ENCODE data around the gene PTPN20.

PTPN20 gene

GRCh38 chr10:47033081-47033480, 121.9 kb downstream of the PTPN20 start:
- TF ChIP-seq CTCF (IDR thresholded peaks at IDR 0.05; ENCODE audit: control extremely low read depth, extremely low read depth, low read depth, missing control alignments): no peak
- POLR2A ChIA-PET: no interaction called here
- CTCF ChIA-PET: interaction anchor here (1.2 to 4.3 kb wide), 3 partner anchors 8 to 279 kb away, joined by 3 to 23 read pairs (median 19); no protein-coding TSS in a partner anchor
- DNase-seq (ENCODE audit: extremely low spot score): no peak

- POLR2A ChIA-PET: no interaction called here
- no peak for DNase-seq (ENCODE audit: extremely low spot score)
- no peak for TF ChIP-seq CTCF (IDR thresholded peaks at IDR 0.05; ENCODE audit: control extremely low read depth, extremely low read depth, low read depth, missing control alignments)
- CTCF ChIA-PET: interaction anchor here (3.2 to 4.3 kb wide), 2 partner anchors 9 to 14 kb away, joined by 19 to 23 read pairs; no protein-coding TSS in a partner anchor
These were observed 122.5 kb downstream of the PTPN20 start for GRCh38 chr10:47033541-47034270.

- CTCF ChIA-PET: interaction anchor here (3.2 to 4.3 kb wide), 2 partner anchors 9 to 14 kb away, joined by 19 to 23 read pairs; no protein-coding TSS in a partner anchor
- DNase-seq (ENCODE audit: extremely low spot score): no peak
- POLR2A ChIA-PET: no interaction called here
- TF ChIP-seq CTCF (IDR thresholded peaks at IDR 0.05; ENCODE audit: control extremely low read depth, extremely low read depth, low read depth, missing control alignments): no peak
These were observed 123.3 kb downstream of the PTPN20 start for GRCh38 chr10:47034441-47035051.

GRCh38 chr10:47035171-47035818, 124.1 kb downstream of the PTPN20 start:
- no peak for TF ChIP-seq CTCF (IDR thresholded peaks at IDR 0.05; ENCODE audit: control extremely low read depth, extremely low read depth, low read depth, missing control alignments)
- ChIA-PET CTCF (interaction anchor here (3.2 to 4.3 kb wide), 2 partner anchors 10 to 13 kb away, joined by 19 to 23 read pairs; no protein-coding TSS in a partner anchor), POLR2A (no interaction called here)
- no peak for DNase-seq (ENCODE audit: extremely low spot score)

- no peak for TF ChIP-seq CTCF (IDR thresholded peaks at IDR 0.05; ENCODE audit: control extremely low read depth, extremely low read depth, low read depth, missing control alignments)
- no peak for DNase-seq (ENCODE audit: extremely low spot score)
- CTCF ChIA-PET: interaction anchor here (1.8 to 4.3 kb wide), 2 partner anchors 11 kb away, joined by 6 to 19 read pairs; no protein-coding TSS in a partner anchor
- POLR2A ChIA-PET: no interaction called here
These were observed 124.7 kb downstream of the PTPN20 start for GRCh38 chr10:47035819-47036337.

GRCh38 chr10:47036771-47037170, 125.5 kb downstream of the PTPN20 start:
- POLR2A ChIA-PET: no interaction called here
- no peak for TF ChIP-seq CTCF (IDR thresholded peaks at IDR 0.05; ENCODE audit: control extremely low read depth, extremely low read depth, low read depth, missing control alignments)
- no peak for DNase-seq (ENCODE audit: extremely low spot score)
- CTCF ChIA-PET: interaction anchor here (1.8 to 4.3 kb wide), 2 partner anchors 11 to 12 kb away, joined by 6 to 19 read pairs; no protein-coding TSS in a partner anchor
